ENCODE data around the gene FBXW7. TPM values are rescaled to one million over a fixed set of nuclear protein-coding genes. Genes with fewer than 3 reads are reported as not detected.

The FBXW7 gene
- total RNA-seq, 4 donors from 2014 or later, result 72.2 to 105 (median 87.1) TPM

DNA sequence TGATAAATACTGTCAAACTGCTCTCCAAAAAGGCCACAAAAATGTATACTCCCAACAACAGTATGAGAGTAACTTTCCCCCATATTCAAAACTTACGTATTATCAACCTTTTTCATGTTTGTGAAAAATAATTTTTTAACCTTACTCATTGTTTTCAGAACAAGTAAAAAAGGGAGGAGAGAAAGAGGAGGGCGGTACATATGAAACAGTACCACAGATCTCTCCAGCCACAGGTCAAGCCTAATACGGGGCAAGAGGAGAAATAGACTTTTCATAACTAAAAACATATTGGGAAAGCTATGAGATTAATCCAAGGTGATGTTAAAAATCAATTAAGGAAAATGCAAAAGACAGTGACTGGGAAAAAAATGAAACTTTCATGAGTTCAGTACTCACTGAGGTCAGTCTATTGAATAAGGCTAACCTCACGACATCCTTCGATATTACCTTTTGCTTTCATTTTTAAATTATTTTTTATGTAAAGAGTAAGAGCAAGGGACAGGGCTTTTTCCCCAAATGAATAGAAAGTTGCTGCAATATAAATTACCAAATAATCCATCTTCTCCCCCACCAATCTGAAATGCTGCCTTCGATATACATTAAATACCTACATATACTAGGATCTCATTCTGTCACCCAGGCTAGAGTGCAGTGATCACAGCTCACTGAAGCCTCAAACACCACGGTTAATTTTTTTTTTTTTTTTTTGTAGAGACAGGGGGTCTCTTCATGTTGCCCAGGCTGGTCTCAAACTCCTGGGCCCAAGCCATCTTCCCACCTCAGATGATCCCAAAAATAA, 25.3 kb downstream of the FBXW7 start:
- no peaks in the 10 kb centered on the region for H3K4me1 ChIP-seq
- DNase-seq, result no peak
- no peak overlapping the region for H3K4me3 ChIP-seq (replicated peaks in 1 of 3)
- WGBS, 2 donors, result 88 to 90% methylated on average over 7 of the region's 7 CpGs
- no peaks in the 10 kb centered on the region for H3K27me3 ChIP-seq
- intact Hi-C loops (cut with DNase I), result no loop called here
- TF ChIP-seq POLR2A (IDR thresholded peaks at IDR 0.05), result no peak
- TF ChIP-seq, protein P1, sequence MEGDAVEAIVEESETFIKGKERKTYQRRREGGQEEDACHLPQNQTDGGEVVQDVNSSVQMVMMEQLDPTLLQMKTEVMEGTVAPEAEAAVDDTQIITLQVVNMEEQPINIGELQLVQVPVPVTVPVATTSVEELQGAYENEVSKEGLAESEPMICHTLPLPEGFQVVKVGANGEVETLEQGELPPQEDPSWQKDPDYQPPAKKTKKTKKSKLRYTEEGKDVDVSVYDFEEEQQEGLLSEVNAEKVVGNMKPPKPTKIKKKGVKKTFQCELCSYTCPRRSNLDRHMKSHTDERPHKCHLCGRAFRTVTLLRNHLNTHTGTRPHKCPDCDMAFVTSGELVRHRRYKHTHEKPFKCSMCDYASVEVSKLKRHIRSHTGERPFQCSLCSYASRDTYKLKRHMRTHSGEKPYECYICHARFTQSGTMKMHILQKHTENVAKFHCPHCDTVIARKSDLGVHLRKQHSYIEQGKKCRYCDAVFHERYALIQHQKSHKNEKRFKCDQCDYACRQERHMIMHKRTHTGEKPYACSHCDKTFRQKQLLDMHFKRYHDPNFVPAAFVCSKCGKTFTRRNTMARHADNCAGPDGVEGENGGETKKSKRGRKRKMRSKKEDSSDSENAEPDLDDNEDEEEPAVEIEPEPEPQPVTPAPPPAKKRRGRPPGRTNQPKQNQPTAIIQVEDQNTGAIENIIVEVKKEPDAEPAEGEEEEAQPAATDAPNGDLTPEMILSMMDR (IDR thresholded peaks at IDR 0.05), result no peak
- H3K27ac ChIP-seq, result no peak overlapping the region
- H3K36me3 ChIP-seq, result no peaks in the 10 kb centered on the region
- no peaks in the 10 kb centered on the region for H3K9me3 ChIP-seq

DNA sequence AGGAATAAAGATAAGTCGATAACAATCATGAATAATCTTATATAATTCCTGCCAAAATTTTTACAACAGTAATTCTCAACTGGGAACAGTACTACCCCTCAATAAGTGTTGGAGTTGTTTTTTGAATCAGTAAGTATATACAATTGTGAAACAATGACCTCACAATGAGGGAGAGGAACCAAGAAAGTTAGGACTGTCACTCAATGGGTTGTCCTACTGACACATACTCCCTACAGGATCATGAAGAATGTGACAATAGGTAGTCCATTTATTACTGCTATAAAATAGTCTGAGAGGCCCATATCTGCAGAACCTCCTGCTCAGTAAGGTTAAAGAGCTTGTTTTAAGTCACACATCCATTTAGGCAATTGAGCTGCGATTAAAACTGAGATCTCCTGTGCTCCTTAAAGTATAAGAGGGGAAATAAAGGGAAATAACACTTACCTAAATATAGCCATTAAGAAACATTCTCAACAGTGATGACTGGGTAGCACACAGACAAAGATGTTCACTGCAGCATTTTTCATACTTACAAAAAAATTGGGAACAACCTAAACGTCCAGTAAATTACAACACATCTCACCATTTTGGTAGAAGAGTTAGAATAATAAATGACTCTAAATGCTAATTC, 26.2 kb downstream of the FBXW7 start:
- intact Hi-C loops (cut with DNase I), result no loop called here
- DNase-seq, result no peak

GRCh38 chr4:152508818-152509217, 27.1 kb downstream of the FBXW7 start:
- TF ChIP-seq, protein P1 (IDR thresholded peaks at IDR 0.05), result no peak
- no peak for TF ChIP-seq POLR2A (IDR thresholded peaks at IDR 0.05)
- Histone ChIP-seq H3K4me3 (replicated peaks in 1 of 3) (no peak overlapping the region), H3K9me3 (no peaks in the 10 kb centered on the region), H3K4me1 (no peaks in the 10 kb centered on the region), H3K36me3 (no peaks in the 10 kb centered on the region), H3K27me3 (no peaks in the 10 kb centered on the region), H3K27ac (no peak overlapping the region)
- no peak for DNase-seq
- WGBS, 2 donors, result 90 to 97% methylated on average over 2 of the region's 2 CpGs
- intact Hi-C loops (cut with DNase I), result no loop called here

More for the DNA sequence above, 26.2 kb downstream of the FBXW7 start:
- Histone ChIP-seq H3K4me1 (no peaks in the 10 kb centered on the region), H3K27me3 (no peaks in the 10 kb centered on the region), H3K27ac (no peak overlapping the region), H3K9me3 (no peaks in the 10 kb centered on the region), H3K36me3 (no peaks in the 10 kb centered on the region), H3K4me3 (replicated peaks in 1 of 3) (no peak overlapping the region)
- TF ChIP-seq POLR2A (IDR thresholded peaks at IDR 0.05), result no peak
- TF ChIP-seq, protein P1 (IDR thresholded peaks at IDR 0.05), result no peak
- WGBS, 2 donors, result 84 to 87% methylated on average over 3 of the region's 3 CpGs

DNA sequence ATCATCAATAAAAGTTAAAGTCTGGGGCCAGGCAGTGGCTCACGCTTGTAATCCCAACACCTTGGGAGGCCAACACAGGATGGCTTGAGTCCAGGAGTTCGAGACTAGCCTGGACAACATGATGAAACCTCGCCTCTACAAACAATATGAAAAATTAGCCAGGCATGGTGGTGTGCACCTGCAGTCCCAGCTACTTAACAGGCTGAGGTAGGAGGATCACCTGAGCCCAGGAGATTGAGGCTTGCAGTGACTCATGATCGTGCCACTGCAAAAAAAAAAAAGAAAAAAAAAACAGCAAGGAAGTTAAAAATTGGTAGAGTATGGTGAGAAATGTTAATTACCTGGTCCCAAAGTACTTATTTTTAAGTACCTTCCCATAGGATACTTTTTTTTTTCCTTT, 27.5 kb downstream of the FBXW7 start:
- no peaks in the 10 kb centered on the region for H3K27me3 ChIP-seq
- H3K36me3 ChIP-seq, result no peaks in the 10 kb centered on the region
- no peaks in the 10 kb centered on the region for H3K9me3 ChIP-seq
- TF ChIP-seq, protein P1 (IDR thresholded peaks at IDR 0.05), result no peak
- no peak for TF ChIP-seq POLR2A (IDR thresholded peaks at IDR 0.05)
- DNase-seq, result peak in 1 of 2 donors; percentile 3
- no peak overlapping the region for H3K4me3 ChIP-seq (replicated peaks in 1 of 3)
- H3K27ac ChIP-seq, result no peak overlapping the region
- no peaks in the 10 kb centered on the region for H3K4me1 ChIP-seq
- 85 to 91% methylated on average over 4 of the region's 4 CpGs for WGBS, 2 donors
- intact Hi-C loops (cut with DNase I), result no loop called here

DNA sequence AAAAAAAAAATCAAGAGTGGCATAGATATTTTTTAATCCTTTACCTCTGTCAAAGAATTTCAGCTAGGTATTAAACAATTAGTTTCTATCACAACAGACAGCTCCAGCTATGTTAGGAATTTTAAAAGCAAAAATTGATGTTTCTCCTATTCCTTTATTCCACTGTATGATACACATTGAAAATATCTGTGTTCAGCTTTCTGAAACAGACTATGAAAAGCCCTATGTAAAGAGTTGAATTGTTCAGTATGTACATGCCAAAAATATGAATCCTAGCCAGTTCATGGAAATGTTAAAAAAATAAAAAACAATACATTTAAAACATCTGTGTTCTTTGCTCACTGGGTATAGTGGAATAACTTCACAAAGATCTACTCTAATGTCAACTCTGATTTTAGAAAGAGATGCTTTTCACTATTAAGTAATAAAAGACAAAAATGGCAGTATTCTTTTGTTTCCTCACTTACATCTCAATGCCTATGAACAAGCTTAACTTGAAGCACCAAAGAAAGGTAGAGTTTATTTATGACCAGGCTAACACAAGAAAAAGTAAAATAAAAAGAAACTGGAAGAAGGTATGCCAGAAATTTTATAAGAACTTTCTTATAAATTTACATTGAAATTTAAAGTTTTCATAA, 32.1 kb downstream of the FBXW7 start:
- H3K4me3 ChIP-seq (replicated peaks in 1 of 3), result no peak overlapping the region
- intact Hi-C loops (cut with DNase I), result loop anchor here (5.0 kb wide), 1 partner anchor 134 kb away; no protein-coding TSS in a partner anchor
- no peak for DNase-seq
- H3K27me3 ChIP-seq, result no peaks in the 10 kb centered on the region
- no peak overlapping the region for H3K27ac ChIP-seq
- no peaks in the 10 kb centered on the region for H3K36me3 ChIP-seq
- TF ChIP-seq, protein P1 (IDR thresholded peaks at IDR 0.05), result no peak
- TF ChIP-seq POLR2A (IDR thresholded peaks at IDR 0.05), result no peak
- H3K9me3 ChIP-seq, result no peaks in the 10 kb centered on the region
- H3K4me1 ChIP-seq, result no peaks in the 10 kb centered on the region

Measured in thyroid gland (tissue), 4 donors.